Gastroesophageal sphincter (tissue), 3 donors: Measurements from ENCODE around the gene PAX7.

Experiments used
- CTCF ChIP-seq, 4 experiments: fragments of 200-600 bp in 2 of 4; fragments of 450-650 bp in 2 of 4; sonication (generic) in 1 of 4; IDR thresholded peaks; one replicate each; pipeline ENCODE4 v1.5.1; 2017 to 2019; ENCODE audit warnings: antibody characterized with exemption in 4 of 4, mild to moderate bottlenecking in 2 of 4, moderate library complexity in 2 of 4
- EP300 ChIP-seq: sonication (generic); formaldehyde crosslinking; IDR thresholded peaks from one replicate; pipeline ENCODE4 v1.6.1; 2017; ENCODE audit warnings: antibody characterized with exemption, mild to moderate bottlenecking
- POLR2A ChIP-seq, 2 donors: fragments of 450-650 bp; IDR thresholded peaks; one replicate each; pipeline ENCODE4 v1.6.1; 2017; ENCODE audit warnings: antibody characterized with exemption in 2 of 2, mild to moderate bottlenecking in 2 of 2, moderate library complexity in 1 of 2

- TF ChIP-seq CTCF (IDR thresholded peaks at IDR 0.05) (no peak), POLR2A (IDR thresholded peaks at IDR 0.05) (no peak), EP300 (no peak)
These were observed 8.9 kb downstream of the PAX7 start for GRCh38 chr1:18639368-18640055.
